Measurements from ENCODE around the gene VTA1. TPM values are rescaled to one million over a fixed set of nuclear protein-coding genes. Genes with fewer than 3 reads are reported as not detected.

Gene VTA1
- total RNA-seq, 1 donor, result 89.8 TPM

DNA sequence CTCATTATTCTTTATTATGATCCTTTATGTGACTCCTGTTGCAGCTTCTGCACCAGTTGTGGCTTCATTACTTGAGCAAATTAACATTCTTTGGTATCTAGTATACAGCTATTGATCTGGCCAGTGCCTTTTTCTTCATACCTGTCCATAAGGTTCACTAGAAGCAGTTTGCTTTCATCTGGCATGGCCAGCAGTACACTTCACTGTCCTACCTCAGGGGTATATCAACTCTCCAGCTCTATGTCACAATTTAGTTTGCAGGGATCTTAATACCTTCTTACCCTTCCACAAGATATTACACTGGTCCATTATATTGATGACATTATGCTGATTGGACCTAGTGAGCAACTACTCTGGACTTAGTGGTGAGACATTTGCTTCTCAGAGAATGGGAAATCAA, 46.6 kb downstream of the VTA1 start:
- TF ChIP-seq, protein P1, sequence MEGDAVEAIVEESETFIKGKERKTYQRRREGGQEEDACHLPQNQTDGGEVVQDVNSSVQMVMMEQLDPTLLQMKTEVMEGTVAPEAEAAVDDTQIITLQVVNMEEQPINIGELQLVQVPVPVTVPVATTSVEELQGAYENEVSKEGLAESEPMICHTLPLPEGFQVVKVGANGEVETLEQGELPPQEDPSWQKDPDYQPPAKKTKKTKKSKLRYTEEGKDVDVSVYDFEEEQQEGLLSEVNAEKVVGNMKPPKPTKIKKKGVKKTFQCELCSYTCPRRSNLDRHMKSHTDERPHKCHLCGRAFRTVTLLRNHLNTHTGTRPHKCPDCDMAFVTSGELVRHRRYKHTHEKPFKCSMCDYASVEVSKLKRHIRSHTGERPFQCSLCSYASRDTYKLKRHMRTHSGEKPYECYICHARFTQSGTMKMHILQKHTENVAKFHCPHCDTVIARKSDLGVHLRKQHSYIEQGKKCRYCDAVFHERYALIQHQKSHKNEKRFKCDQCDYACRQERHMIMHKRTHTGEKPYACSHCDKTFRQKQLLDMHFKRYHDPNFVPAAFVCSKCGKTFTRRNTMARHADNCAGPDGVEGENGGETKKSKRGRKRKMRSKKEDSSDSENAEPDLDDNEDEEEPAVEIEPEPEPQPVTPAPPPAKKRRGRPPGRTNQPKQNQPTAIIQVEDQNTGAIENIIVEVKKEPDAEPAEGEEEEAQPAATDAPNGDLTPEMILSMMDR (IDR thresholded peaks at IDR 0.05; ENCODE audit: insufficient read depth, low read depth, low read length), result no peak
- H3K4me3 ChIP-seq (ENCODE audit: low read depth, low read length), result no peak overlapping the region
- no peak for DNase-seq (ENCODE audit: low read depth)

DNA sequence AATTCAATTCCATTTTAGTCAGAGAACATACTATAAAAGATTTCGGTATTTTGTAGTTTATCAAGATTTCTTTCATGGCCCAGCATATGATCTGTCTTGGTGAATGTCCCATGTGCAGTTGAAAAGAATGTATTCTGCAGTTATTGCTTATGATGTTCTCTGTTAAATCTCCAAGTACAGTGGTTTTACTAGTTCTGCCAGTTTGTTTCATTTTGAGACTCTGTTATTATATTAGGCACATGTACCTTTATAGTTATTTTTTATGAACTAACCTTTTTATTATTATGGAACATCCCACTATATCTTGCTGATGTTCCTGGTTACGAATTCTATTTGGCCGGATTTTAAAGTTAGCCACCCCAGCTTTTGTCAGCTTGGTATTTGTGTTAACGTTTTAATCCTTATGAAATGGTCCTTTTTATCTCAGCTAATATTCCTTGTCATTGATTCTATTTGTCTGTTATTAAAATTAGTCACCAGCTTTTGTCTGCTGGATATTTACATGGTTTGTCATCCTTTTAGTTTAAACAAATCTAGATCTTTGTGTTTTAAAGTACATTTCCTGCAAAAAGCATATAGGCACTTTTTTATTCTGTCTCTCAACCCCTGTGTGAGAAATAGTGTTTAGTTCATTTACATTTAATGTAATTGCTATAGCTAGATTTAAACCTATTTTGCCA, 48.9 kb downstream of the VTA1 start:
- no peak for DNase-seq (ENCODE audit: low read depth)
- TF ChIP-seq, protein P1 (IDR thresholded peaks at IDR 0.05; ENCODE audit: insufficient read depth, low read depth, low read length), result no peak

DNA sequence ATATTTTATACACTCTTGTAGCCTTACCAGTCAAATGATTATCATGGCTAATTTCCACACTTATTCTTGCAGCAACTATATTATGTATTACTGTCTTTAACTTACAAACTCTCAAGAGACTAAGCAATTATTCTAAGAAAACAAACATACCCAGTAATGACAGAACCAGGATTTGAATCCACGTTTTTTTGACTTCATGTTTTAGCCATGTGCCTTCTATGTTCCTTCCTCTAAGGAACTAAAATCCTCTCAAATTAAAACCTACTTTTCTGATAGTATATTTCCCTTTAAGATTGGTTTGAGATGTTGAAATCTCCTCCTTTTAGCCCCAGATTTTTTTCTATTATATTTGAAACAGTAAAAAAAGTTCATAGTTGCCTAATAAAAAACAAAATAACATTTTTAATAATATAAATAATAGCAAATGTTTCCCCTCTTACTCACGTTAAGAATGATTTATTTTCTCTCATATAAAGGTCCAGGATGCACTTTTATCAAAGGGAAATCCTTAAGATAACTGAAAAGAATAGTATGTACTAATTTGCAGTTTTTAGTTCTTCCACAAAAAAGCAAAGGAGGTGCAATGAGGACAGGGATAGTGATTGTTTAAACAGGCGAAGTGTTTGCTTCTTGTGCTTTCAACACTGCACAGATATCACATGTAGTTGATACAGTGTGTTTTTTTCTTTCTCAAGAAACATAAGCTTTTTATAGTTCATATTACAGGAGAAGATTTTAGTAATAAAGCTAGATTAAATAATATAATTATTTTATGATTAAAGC, 54.0 kb downstream of the VTA1 start:
- TF ChIP-seq, protein P1 (IDR thresholded peaks at IDR 0.05; ENCODE audit: insufficient read depth, low read depth, low read length), result no peak
- no peak for DNase-seq (ENCODE audit: low read depth)
- H3K4me3 ChIP-seq (ENCODE audit: low read depth, low read length), result no peak overlapping the region

More for the DNA sequence above, 48.9 kb downstream of the VTA1 start:
- no peak overlapping the region for H3K4me3 ChIP-seq (ENCODE audit: low read depth, low read length)

DNA sequence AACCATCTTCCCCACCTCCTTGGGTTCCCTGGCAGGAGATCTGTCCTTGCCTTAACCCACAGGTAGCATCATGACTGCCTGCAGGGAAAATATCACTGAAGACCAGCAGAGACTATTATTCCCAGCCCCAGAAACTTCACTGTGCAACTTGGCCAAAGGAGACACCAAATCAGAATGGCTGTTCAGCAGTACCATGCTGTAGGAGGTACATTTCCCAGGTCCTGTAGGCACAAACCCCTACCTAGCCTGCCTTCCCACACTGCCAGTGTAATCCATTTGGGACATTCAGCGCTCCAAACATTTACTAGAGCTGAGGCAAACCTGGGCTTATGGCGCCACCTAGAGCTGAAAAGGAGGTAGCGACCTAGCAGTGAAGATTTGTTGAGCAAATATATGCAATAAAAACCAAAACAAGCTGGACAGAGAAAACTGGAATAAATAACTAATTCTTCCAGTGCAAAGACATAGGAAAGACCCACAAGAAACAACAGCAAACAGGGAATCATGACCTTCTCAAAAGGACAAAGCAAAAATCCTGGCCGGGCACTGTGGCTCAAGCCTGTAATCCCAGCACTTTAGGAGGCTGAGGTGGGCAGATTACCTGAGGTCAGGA, 60.3 kb downstream of the VTA1 start:
- TF ChIP-seq, protein P1 (IDR thresholded peaks at IDR 0.05; ENCODE audit: insufficient read depth, low read depth, low read length), result peak; percentile 90
- H3K4me3 ChIP-seq (ENCODE audit: low read depth, low read length), result no peak overlapping the region
- DNase-seq (ENCODE audit: low read depth), result peak; percentile 74

DNA sequence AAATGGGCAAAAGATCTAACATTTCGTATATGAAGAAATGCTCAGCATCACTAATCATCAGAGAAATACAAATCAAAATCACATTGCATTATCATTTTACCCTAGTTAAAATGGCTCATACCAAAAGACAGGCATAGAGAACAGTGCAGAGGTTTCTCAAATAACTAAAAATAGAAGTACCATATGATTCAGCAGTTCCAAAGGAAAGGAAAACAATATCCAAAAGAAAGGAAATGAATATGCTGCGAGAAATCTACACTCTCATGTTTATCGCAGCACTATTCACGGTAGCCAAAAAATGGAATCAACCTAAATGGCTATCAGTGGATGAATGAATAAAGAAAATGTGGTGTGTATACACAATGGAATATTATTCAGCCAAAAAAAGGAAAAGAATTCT, 63.5 kb downstream of the VTA1 start:
- no peak for DNase-seq (ENCODE audit: low read depth)
- no peak overlapping the region for H3K4me3 ChIP-seq (ENCODE audit: low read depth, low read length)

DNA sequence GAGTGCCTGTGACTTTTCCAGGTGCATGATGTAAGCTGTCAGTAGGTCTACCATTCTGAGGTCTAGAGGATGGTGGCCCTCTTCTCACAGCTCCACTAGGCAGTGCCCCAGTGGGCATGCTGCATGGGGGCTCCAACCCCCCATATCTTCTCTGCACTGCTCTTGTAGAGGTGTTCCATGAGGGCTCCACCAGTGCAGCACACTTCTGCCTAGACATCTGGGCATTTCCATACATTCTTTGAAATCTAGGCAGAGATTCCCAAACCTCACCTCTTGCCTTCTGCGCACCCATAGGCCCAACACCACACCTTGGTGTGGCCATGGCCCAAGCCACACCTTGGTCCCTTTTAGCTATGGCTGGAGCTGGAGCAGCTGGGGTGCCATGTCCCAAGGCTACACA, 66.3 kb downstream of the VTA1 start:
- H3K4me3 ChIP-seq (ENCODE audit: low read depth, low read length), result no peak overlapping the region
- TF ChIP-seq, protein P1 (IDR thresholded peaks at IDR 0.05; ENCODE audit: insufficient read depth, low read depth, low read length), result no peak
- DNase-seq (ENCODE audit: low read depth), result no peak

More for the DNA sequence above, 63.5 kb downstream of the VTA1 start:
- TF ChIP-seq, protein P1 (IDR thresholded peaks at IDR 0.05; ENCODE audit: insufficient read depth, low read depth, low read length), result no peak

Measured in fibroblast of villous mesenchyme (primary cell).